AG10803 (cell line): ENCODE data around the gene NPLOC4.
"Not testable (repeated sequence)": the region's sequence is repeated elsewhere in the genome, so short reads cannot be mapped to it uniquely, and the experiment has no call there.

Source experiments
- DNase-seq: peaks from one replicate; pipeline ENCODE4 v3.0.0; 2010; ENCODE audit warnings: low read depth
- H3K4me3 ChIP-seq: 2 replicates; pipeline ENCODE4 v1.5.1; 2011; ENCODE audit warnings: mild to moderate bottlenecking, low read length, control low read depth
- CTCF ChIP-seq: conservative IDR thresholded peaks from 2 replicates; pipeline ENCODE4 v1.5.1; 2011; ENCODE audit warnings: mild to moderate bottlenecking, low read length, control low read depth, inconsistent platforms

Gene NPLOC4

GRCh38 chr17:81534157-81535006 is 102.5 kb downstream of the NPLOC4 start:
- no peak for DNase-seq
- no peak for TF ChIP-seq CTCF
- no peak overlapping the region for H3K4me3 ChIP-seq

GRCh38 chr17:81533339-81534141 is 103.4 kb downstream of the NPLOC4 start:
- no peak for TF ChIP-seq CTCF
- no peak for DNase-seq
- no peak overlapping the region for H3K4me3 ChIP-seq

GRCh38 chr17:81532490-81533287 is 104.2 kb downstream of the NPLOC4 start:
- H3K4me3 ChIP-seq, result no peak overlapping the region
- no peak for DNase-seq
- TF ChIP-seq CTCF, result no peak

- not testable (repeated sequence) for DNase-seq, H3K4me3 ChIP-seq
These were observed 104.9 kb downstream of the NPLOC4 start for GRCh38 chr17:81531998-81532404.

- not testable (repeated sequence) for DNase-seq
These were observed 105.9 kb downstream of the NPLOC4 start for GRCh38 chr17:81531013-81531412.

GRCh38 chr17:81529437-81529803 is 107.5 kb downstream of the NPLOC4 start:
- no peak for TF ChIP-seq CTCF
- no peak for DNase-seq
- no peak overlapping the region for H3K4me3 ChIP-seq

More at GRCh38 chr17:81531013-81531412, 105.9 kb downstream of the NPLOC4 start:
- not testable (repeated sequence) for H3K4me3 ChIP-seq

- DNase-seq, result no peak
- TF ChIP-seq CTCF, result no peak
- H3K4me3 ChIP-seq, result no peak overlapping the region
These were observed 108.1 kb downstream of the NPLOC4 start for GRCh38 chr17:81528651-81529436.
